GM18505 (cell line): ENCODE results near the gene YBX2.
"Not testable (repeated sequence)": the region's sequence is repeated elsewhere in the genome, so short reads cannot be mapped to it uniquely, and the experiment has no call there.

Experiments
- ATAC-seq: cut with Tn5 transposase; IDR thresholded peaks from one replicate; pipeline ENCODE4 v1.9.1; 2021; ENCODE audit not compliant: unreplicated experiment
- POLR2A ChIP-seq: IDR thresholded peaks from 4 replicates; pipeline ENCODE4 v1.6.1; 2011; ENCODE audit warnings: borderline replicate concordance; ENCODE audit not compliant: insufficient read depth, insufficient read length; ENCODE audit errors: extremely low read depth

Gene YBX2

DNA sequence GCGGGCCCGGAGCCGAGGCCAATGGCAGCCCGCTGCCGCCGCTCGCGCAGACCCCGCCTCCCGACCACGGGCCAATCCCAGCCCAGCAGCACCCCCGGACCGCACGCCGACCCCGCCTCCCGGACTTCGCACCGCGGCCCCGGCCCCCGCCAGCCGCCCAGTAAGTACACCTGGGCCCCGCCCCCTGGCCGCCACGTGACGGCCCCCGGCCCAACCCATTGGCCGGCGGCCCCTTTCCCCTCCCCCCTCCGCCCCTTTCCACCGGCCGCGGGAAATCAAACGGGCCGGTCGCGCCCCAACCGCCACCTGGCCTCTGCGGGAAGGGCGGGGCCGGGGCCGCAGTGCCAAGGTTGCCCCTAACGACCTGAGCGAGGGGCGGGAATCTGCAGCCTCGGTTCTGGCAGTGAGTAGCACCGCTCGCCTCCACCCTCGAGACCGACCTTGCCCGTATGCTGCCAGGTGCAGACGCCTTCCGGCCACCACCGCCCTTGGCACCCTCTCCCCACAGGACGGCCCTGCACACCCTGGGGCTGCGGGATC lies at the start of gene YBX2:
Gene YBX2, minus strand, starts transcription at position 26 of the 540 bp plus-strand sequence. CDS start 139 bp downstream, outside the sequence.
- no peak for TF ChIP-seq POLR2A
- peak; percentile 41 for ATAC-seq

DNA sequence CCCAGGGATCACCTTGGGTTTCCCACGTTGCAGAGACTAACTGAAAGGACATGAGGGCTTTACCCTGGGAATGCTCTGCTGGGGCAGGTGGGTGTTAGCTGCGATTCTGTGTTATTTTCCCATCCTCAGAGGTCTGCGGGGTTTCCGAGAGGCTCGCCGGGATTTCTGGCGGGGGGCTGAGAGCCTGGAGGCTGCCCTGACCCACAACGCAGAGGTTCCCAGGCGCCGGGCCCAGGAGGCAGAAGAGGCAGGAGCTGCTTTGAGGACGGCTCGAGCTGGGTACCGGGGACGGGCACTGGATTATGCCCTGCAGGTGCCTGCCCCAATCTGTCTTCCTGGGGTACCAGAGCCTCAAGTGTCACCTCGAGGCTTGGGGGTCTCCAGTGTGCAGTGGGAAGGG lies 48.8 kb upstream of the YBX2 start:
- no peak for TF ChIP-seq POLR2A
- no peak for ATAC-seq

GRCh38 chr17:7341842-7342241 lies 47.4 kb upstream of the YBX2 start:
- ATAC-seq: no peak
- TF ChIP-seq POLR2A: no peak

DNA sequence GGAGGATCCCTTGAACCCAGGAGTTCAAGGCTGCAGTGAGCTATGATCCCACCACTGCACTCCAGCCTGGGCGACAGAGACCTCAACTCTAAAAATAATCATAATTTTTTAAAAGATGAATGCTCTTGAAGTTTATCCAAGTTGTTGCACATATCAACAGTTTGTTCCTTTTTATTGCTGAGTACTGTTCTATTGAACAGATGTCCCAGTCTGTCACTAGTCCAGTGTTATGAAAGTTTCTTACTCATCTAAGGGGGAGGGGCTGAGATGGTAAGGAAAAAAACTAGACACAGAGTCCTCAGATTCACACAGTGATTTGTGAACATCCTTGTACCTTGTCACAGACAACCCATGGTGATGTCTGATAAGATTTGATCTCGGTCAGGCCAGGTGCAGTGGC lies 45.7 kb upstream of the YBX2 start:
- TF ChIP-seq POLR2A: no peak
- ATAC-seq: no peak

- not testable (repeated sequence) for ATAC-seq
Measured at GRCh38 chr17:7337600-7337999, 43.2 kb upstream of the YBX2 start.

- ATAC-seq: peak; percentile 59
- peak; percentile 63 for TF ChIP-seq POLR2A
Measured at GRCh38 chr17:7336240-7337175, 42.1 kb upstream of the YBX2 start, which contains the start of gene ACAP1. Gene ACAP1 (plus strand): TSS chr17:7336529. CDS start chr17:7336735, 206 bp downstream.

DNA sequence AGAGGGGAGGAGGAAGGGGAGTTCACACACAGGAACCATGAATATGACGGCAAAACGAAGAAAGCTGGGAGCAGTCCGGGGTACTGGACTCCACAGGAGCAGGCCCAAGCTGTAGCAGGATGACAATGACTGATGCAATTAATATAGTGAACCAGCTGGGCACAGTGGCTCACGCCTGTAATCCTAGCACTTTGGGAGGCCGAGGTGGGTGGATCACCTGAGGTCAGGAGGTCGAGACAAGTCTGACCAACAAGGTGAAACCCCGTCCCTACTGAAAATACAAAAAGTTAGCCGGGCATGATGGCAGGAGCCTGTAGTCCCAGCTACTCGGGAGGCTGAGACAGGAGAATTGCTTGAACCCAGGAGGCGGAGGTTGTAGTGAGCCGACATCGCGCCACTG lies 41.3 kb upstream of the YBX2 start:
- ATAC-seq: not testable (repeated sequence)

DNA sequence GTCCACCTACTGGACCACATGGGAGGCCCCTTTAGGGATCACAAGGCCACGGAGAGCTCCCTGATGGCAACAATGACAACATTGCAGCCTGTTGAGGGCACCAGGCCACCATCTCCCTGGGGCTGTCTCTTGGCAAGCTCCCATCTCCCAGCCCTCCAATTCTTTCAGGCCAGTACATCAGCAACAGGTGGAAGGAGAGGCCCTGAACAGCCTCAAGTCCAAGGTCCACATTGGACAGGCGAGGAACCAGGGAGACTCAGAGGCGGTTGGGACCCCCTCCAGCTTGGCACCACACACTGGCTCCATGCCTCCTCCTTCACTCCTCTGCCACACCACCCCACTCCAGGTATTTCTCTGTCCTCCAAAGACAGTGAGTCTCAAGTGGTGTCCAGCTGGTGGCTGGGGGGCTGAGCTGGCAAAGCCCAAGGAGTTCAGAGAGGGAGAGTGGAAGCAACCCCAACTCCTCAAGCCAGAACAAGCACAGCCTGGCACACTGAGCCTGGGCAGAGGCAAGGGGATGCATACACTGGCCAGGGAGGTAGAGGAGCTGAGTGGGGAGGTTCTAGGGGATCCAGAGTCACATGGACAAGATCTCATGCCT lies 40.6 kb upstream of the YBX2 start:
- TF ChIP-seq POLR2A: no peak
- no peak for ATAC-seq

DNA sequence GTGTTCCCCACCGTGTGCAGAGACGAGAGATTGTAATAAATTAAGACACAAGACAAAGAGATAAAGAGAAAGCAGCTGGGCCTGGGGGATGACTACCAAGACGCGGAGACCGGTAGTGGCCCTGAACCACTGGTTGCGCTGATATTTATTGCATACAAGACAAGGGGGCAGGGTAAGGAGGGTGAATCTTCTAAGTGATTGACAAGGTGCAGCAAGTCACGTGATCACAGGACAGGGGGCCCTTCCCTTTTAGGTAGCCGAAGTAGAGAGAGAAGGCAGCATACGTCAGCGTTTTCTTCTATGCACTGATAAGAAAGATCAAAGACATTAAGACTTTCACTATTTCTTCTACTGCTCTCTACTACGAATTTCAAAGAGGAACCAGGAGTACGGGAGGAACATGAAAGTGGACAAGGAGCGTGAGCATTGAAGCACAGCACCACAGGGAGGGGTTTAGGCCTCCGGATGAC lies 38.2 kb upstream of the YBX2 start:
- peak; percentile 45 for TF ChIP-seq POLR2A

GRCh38 chr17:7332111-7332510 lies 37.7 kb upstream of the YBX2 start:
- no peak for ATAC-seq

More for the DNA sequence above, 38.2 kb upstream of the YBX2 start:
- not testable (repeated sequence) for ATAC-seq

GRCh38 chr17:7330638-7331015 lies 36.2 kb upstream of the YBX2 start:
- ATAC-seq: no peak

More at GRCh38 chr17:7332111-7332510, 37.7 kb upstream of the YBX2 start:
- TF ChIP-seq POLR2A: no peak

DNA sequence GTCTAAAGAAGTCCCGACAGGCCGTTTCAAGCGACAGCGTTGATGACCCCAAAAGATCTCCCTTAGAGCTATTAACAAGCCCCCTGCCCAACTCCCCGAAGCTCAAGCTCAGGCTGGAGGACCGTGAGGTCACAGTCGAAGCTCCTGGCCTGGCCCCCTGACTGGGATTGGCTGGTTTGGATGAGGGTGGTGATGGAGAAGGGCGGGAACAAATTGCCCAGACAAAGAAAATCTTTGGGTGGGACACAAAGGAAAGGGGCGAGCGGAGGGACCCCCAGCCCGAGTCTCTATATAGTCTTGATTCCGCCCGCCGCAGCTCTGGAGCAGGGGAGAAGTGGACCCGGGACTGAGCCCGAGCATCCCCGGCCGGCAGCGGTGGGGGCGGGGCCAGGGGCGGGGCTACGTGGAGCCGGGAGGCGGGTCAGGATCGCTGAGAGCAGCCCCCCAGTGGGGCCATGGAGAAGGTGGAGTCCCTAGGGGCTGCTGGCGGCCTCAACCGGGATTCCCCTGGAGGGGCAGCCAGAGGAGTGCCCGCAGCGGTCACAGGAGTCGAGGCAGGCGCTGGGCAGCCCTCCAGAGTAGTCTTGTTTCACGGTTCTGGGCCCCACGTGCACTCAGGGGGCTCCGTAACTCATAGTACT lies 35.7 kb upstream of the YBX2 start:
- ATAC-seq: peak; percentile 33
- TF ChIP-seq POLR2A: peak; percentile 45

More at GRCh38 chr17:7330638-7331015, 36.2 kb upstream of the YBX2 start:
- TF ChIP-seq POLR2A: no peak

DNA sequence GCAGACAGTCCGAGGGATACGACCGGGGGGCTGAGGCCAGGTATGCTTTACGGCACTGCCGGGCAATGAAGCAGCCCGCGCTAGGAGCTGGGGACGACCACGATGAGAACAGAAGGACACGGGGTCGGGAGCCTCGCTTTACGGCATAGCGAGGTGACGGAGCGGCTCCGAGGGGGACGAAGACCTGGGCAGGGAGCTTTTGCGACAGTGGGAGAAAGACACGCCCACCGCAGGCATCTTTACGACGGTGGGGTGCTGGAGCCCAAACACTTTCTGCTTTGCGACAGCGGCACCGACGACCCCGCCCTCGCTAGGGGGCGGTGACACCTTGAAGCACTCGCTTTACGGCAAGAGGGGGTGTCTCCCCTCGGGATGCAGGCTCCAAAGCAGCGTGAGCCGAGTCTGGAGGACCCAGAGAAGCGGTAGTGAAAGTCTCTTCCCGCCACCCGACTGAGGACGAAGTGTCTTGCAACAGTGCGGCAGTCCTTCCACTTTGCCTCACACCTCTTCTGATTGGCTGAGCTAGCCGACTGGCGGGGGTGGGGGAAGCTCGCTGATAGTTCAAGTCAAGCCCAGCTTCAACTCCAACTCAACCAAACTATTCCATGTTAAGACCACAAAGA lies 35.0 kb upstream of the YBX2 start:
- peak; percentile 83 for TF ChIP-seq POLR2A
- peak; percentile 60 for ATAC-seq
